ENCODE results near the gene UPP2. TPM values are rescaled to one million over a fixed set of nuclear protein-coding genes. Genes with fewer than 3 reads are reported as not detected.

UPP2 gene
- total and polyA plus RNA-seq, 2 of the 13 experiments (the other 11 are each of a cell fraction or from before 2014, with no cell fraction given), result 0.07 to 0.28 TPM

DNA sequence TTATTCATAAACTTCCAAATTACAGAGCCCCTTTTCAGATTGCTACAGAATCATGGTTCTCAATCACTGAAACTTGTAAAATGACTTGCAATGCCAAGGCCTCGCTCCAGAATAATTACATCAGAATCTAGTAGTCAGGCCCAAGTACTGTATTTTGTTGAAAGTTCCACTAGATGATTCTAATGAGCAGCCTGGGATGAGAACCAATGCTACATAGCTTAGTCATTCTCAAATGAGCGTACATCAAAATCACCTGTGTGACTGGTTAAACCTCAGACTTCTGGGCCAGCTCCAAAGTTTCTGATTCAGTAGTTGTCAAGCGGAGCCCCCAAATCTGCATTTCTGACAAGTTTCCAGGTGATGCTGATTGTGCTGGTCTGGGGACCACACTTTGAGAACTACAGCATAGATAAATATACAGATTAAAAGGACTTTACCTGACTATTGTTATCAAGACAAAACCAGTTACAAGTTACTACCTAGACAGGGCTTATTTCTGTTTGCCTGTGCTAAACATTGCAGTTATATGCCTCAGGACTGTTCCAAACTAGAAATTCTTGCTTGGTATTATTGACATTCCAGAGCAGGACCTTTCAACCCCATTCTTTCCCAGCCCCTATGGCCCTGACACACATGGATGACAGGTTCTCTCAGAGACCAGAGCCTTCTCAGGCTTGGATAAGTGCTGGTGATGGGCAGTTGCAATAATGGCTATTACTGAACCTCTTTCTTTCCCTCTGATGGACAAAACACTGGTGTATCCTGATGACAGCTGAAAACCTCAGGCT is 83.1 kb downstream of the UPP2 start (continued):
- TF ChIP-seq, protein P1, sequence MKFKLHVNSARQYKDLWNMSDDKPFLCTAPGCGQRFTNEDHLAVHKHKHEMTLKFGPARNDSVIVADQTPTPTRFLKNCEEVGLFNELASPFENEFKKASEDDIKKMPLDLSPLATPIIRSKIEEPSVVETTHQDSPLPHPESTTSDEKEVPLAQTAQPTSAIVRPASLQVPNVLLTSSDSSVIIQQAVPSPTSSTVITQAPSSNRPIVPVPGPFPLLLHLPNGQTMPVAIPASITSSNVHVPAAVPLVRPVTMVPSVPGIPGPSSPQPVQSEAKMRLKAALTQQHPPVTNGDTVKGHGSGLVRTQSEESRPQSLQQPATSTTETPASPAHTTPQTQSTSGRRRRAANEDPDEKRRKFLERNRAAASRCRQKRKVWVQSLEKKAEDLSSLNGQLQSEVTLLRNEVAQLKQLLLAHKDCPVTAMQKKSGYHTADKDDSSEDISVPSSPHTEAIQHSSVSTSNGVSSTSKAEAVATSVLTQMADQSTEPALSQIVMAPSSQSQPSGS (CRISPR knock-in tag; IDR thresholded peaks at IDR 0.05), result peak; percentile 43; the same call in 1 of the 2 replicates
- TF ChIP-seq REST (IDR thresholded peaks at IDR 0.05; ENCODE audit: borderline replicate concordance in 1 of 2, low read depth in 1 of 2, low read length in 2 of 2), result peak in 1 of 2 experiments; percentile 17; a peak in 1 of 4 replicates
- TF ChIP-seq ZNF776 (CRISPR knock-in tag; IDR thresholded peaks at IDR 0.05), result no peak
- TF ChIP-seq ZNF430 (CRISPR knock-in tag; IDR thresholded peaks at IDR 0.05), result 0 out of 2 replicates have a peak, but pooled peaks have one; percentile 46
- no peak for TF ChIP-seq CENPBD1 (CRISPR knock-in tag; IDR thresholded peaks at IDR 0.05; ENCODE audit: borderline replicate concordance, low read depth)
- peak; percentile 98 for TF ChIP-seq SOX5 (CRISPR knock-in tag; IDR thresholded peaks at IDR 0.05; ENCODE audit: borderline replicate concordance)
- TF ChIP-seq, protein P2, sequence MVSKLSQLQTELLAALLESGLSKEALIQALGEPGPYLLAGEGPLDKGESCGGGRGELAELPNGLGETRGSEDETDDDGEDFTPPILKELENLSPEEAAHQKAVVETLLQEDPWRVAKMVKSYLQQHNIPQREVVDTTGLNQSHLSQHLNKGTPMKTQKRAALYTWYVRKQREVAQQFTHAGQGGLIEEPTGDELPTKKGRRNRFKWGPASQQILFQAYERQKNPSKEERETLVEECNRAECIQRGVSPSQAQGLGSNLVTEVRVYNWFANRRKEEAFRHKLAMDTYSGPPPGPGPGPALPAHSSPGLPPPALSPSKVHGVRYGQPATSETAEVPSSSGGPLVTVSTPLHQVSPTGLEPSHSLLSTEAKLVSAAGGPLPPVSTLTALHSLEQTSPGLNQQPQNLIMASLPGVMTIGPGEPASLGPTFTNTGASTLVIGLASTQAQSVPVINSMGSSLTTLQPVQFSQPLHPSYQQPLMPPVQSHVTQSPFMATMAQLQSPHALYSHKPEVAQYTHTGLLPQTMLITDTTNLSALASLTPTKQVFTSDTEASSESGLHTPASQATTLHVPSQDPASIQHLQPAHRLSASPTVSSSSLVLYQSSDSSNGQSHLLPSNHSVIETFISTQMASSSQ (IDR thresholded peaks at IDR 0.05; ENCODE audit: low read depth), result peak; percentile 15; the same call in 1 of the 2 replicates
- TF ChIP-seq, protein P2 (CRISPR knock-in tag; IDR thresholded peaks at IDR 0.05; ENCODE audit: borderline replicate concordance), result peak; percentile 55; the same call in 1 of the 2 replicates
- TF ChIP-seq NCOR1 (IDR thresholded peaks at IDR 0.05; ENCODE audit: borderline replicate concordance, low read length), result 0 out of 2 replicates have a peak, but pooled peaks have one; percentile 32
- TF ChIP-seq, protein P3, sequence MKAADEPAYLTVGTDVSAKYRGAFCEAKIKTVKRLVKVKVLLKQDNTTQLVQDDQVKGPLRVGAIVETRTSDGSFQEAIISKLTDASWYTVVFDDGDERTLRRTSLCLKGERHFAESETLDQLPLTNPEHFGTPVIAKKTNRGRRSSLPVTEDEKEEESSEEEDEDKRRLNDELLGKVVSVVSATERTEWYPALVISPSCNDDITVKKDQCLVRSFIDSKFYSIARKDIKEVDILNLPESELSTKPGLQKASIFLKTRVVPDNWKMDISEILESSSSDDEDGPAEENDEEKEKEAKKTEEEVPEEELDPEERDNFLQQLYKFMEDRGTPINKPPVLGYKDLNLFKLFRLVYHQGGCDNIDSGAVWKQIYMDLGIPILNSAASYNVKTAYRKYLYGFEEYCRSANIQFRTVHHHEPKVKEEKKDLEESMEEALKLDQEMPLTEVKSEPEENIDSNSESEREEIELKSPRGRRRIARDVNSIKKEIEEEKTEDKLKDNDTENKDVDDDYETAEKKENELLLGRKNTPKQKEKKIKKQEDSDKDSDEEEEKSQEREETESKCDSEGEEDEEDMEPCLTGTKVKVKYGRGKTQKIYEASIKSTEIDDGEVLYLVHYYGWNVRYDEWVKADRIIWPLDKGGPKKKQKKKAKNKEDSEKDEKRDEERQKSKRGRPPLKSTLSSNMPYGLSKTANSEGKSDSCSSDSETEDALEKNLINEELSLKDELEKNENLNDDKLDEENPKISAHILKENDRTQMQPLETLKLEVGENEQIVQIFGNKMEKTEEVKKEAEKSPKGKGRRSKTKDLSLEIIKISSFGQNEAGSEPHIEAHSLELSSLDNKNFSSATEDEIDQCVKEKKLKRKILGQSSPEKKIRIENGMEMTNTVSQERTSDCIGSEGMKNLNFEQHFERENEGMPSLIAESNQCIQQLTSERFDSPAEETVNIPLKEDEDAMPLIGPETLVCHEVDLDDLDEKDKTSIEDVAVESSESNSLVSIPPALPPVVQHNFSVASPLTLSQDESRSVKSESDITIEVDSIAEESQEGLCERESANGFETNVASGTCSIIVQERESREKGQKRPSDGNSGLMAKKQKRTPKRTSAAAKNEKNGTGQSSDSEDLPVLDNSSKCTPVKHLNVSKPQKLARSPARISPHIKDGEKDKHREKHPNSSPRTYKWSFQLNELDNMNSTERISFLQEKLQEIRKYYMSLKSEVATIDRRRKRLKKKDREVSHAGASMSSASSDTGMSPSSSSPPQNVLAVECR (CRISPR knock-in tag; IDR thresholded peaks at IDR 0.05; ENCODE audit: borderline replicate concordance), result peak; percentile 49; the same call in 1 of the 2 replicates
- TF ChIP-seq EP300 (IDR thresholded peaks at IDR 0.05; ENCODE audit: low read depth in 2 of 2, low read length in 2 of 2), result peak in 1 of 2 experiments; percentile 89; a peak in 2 of 4 replicates
- TF ChIP-seq EP300 (CRISPR knock-in tag; IDR thresholded peaks at IDR 0.05; ENCODE audit: borderline replicate concordance), result peak; percentile 57; the same call in 1 of the 2 replicates
